Immature natural killer cell (primary cell): ENCODE data around the gene VAPA. TPM values are rescaled to one million over a fixed set of nuclear protein-coding genes. Genes with fewer than 3 reads are reported as not detected.
"Not testable (repeated sequence)": the region's sequence is repeated elsewhere in the genome, so short reads cannot be mapped to it uniquely, and the experiment has no call there.

Source experiments
- DNase-seq, 3 donors: peaks; one replicate each; pipeline ENCODE4 v3.0.0; 2022; ENCODE audit warnings: mixed read lengths in 1 of 3
- H3K27ac Mint-ChIP-seq, 6 donors: one replicate each; pipeline ENCODE4 v1.8.0; 2020; ENCODE audit warnings: mixed read lengths in 6 of 6, mild to moderate bottlenecking in 5 of 6, inconsistent platforms in 4 of 6, moderate library complexity in 3 of 6
- H3K27me3 Mint-ChIP-seq, 3 donors: one replicate each; pipeline ENCODE4 v1.8.0; 2020 to 2021; ENCODE audit warnings: low read depth in 3 of 3, mild to moderate bottlenecking in 3 of 3, mixed read lengths in 3 of 3, moderate library complexity in 3 of 3, inconsistent platforms in 1 of 3
- H3K36me3 Mint-ChIP-seq, 3 donors: one replicate each; pipeline ENCODE4 v1.8.0; 2020; ENCODE audit warnings: mixed read lengths in 3 of 3, inconsistent platforms in 2 of 3, mild to moderate bottlenecking in 2 of 3
- H3K4me1 Mint-ChIP-seq, 2 donors: one replicate each; pipeline ENCODE4 v1.8.0; 2020; ENCODE audit warnings: inconsistent platforms in 2 of 2, mild to moderate bottlenecking in 2 of 2, mixed read lengths in 2 of 2, moderate library complexity in 1 of 2
- H3K4me3 Mint-ChIP-seq, 5 donors: one replicate each; pipeline ENCODE4 v1.8.0; 2020; ENCODE audit warnings: mild to moderate bottlenecking in 5 of 5, mixed read lengths in 5 of 5, inconsistent platforms in 3 of 5, moderate library complexity in 3 of 5
- H3K9me3 Mint-ChIP-seq, 6 donors: one replicate each; pipeline ENCODE4 v1.8.0; 2020; ENCODE audit warnings: mild to moderate bottlenecking in 6 of 6, mixed read lengths in 6 of 6, inconsistent platforms in 4 of 6, moderate library complexity in 3 of 6
- polyA plus RNA-seq, 3 donors: library from polyadenylated mRNA; unstranded; fragments of 300-500 nt; fragmentation: Illumina TruSeq; gene quantifications; one replicate each; pipeline ENCODE4 v1.2.3, GENCODE V29; 2021

The VAPA gene
- polyA plus RNA-seq, 3 donors from 2014 or later = 187 to 252 (median 235) TPM

DNA sequence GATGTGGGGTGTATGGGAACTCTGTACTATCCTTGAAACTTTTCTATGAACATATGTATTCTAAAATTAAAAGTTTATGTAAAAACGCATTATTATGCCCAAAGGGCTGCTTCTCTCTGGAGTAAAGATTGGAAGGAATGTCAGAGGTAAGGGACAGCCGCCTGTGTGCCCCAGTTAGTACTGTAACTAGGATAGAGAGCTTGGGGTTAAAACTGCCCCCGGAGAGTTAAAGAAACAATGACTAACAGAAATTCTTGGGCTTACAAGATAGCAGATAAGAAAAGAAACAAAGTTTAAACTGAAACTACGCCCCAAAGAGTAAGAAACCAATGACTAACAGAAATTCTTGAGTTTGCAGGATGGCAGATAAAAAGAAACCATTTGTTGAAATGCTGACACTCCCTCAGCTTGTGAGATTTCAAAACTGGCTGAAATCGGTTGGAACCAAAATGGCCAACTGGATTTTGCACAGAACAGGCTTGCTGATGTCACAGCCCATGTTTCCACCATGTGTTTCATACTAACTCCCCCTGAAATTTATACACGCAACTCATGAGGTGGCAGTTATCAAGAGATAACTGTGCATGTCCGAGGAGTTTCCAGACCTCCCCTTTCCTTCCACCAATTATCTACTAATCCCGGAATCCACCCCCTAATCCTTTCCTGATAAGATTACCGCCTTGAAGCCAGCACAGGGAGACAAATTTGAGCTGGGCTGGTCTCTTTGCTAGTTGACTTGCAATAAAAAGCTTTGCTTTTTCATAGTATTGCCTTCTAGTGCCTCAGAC, 36.8 kb upstream of the VAPA start:
- Mint-ChIP-seq H3K27me3 (peaks cover 3 to 8% (median 3%) of the 10 kb centered on the region in 3 donors), H3K36me3 (no peaks in the 10 kb centered on the region), H3K27ac (no peak overlapping the region), H3K4me1 (no peaks in the 10 kb centered on the region), H3K9me3 (no peaks in the 10 kb centered on the region), H3K4me3 (no peak overlapping the region)
- no peak for DNase-seq

DNA sequence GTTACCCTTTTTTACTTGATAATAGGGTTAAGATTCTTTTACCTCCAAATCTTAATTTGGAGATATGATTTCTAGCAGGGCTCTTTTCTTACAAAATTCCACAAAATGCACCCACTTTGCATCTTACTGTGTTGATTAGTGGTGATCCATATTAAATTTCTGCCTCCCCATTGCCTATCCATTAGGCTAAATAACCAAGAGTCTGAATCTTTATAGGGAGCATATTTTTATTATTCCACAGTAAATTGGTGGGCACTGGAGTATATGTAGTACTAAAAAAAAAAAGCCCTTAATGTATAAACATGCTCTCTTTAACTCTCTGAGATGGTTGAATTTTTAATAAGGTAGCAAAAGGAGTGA, 36.2 kb upstream of the VAPA start:
- Mint-ChIP-seq H3K27ac (no peak overlapping the region), H3K4me3 (no peak overlapping the region), H3K4me1 (no peaks in the 10 kb centered on the region), H3K9me3 (no peaks in the 10 kb centered on the region), H3K36me3 (no peaks in the 10 kb centered on the region), H3K27me3 (peaks cover 3 to 8% (median 3%) of the 10 kb centered on the region in 3 donors)
- DNase-seq = no peak

DNA sequence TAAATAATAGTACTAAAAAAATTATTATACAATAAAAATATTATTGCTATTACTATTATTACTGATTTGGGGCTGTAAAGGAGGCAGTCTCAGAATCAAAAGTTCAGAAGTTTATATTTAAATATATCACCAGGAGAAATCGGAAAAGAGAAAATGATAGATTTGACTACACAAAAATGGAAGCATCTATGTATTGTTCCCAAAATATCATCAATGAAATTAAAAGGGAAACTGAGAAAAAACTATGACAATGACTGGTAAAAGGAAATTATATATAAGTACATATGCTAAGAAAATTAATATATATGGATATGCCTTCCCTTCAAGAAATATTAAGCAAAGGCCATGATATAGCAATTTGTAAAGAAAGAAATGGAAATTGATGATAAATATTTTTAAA, 35.7 kb upstream of the VAPA start:
- no peaks in the 10 kb centered on the region for H3K4me1 Mint-ChIP-seq
- no peak for DNase-seq
- no peak overlapping the region for H3K27ac Mint-ChIP-seq
- H3K27me3 Mint-ChIP-seq = peaks cover 2 to 7% (median 3%) of the 10 kb centered on the region in 3 donors
- H3K36me3 Mint-ChIP-seq = no peaks in the 10 kb centered on the region
- H3K4me3 Mint-ChIP-seq = no peak overlapping the region
- no peaks in the 10 kb centered on the region for H3K9me3 Mint-ChIP-seq

DNA sequence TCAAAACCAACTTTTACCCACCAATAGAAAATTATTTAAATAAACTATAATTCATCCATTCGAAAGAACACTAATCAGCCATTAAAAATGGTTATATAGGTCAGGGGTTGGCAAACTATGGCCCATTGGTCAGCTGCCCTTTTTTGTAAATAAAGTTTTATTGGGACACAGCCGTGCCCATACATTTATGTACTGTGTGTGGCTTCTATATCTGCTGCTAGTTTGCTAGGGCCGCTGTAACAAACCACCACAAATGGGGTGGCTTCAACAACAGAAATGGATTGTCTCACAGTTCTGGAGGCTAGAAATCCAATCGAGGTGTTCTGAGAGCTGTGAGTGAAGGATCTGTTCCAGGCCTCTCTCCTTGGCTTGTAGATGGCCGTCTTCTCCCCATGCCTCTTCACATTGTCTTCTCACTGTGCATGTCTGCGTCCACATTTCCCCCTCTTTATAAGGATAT, 35.0 kb upstream of the VAPA start:
- Mint-ChIP-seq H3K4me3 (no peak overlapping the region), H3K27ac (no peak overlapping the region), H3K9me3 (no peaks in the 10 kb centered on the region), H3K4me1 (no peaks in the 10 kb centered on the region), H3K36me3 (no peaks in the 10 kb centered on the region), H3K27me3 (peaks cover 0 to 6% (median 3%) of the 10 kb centered on the region in 3 donors)
- no peak for DNase-seq

DNA sequence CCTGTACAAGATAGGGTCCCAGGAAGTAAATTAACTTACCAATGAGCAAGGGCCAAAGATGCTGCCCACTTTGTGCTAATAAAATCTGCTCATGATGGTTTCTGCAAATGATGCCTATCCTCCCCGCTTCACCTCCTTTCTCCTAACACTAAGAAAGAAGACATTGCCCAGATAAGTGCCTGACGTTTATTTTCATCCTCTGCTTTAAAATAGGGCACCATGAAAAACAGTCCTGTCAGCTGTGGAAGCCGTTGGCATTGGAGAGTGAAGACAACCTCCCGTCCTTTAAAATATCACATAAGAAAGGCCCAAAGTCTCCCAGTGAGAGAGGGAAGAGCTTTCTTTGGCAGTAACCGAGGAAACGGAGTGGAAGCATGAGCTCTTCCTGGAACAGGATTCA, 29.7 kb upstream of the VAPA start:
- Mint-ChIP-seq H3K9me3 (no peaks in the 10 kb centered on the region), H3K4me1 (no peaks in the 10 kb centered on the region), H3K36me3 (no peaks in the 10 kb centered on the region), H3K27me3 (peaks cover 0 to 5% (median 0%) of the 10 kb centered on the region in 3 donors), H3K4me3 (no peak overlapping the region), H3K27ac (no peak overlapping the region)
- no peak for DNase-seq

DNA sequence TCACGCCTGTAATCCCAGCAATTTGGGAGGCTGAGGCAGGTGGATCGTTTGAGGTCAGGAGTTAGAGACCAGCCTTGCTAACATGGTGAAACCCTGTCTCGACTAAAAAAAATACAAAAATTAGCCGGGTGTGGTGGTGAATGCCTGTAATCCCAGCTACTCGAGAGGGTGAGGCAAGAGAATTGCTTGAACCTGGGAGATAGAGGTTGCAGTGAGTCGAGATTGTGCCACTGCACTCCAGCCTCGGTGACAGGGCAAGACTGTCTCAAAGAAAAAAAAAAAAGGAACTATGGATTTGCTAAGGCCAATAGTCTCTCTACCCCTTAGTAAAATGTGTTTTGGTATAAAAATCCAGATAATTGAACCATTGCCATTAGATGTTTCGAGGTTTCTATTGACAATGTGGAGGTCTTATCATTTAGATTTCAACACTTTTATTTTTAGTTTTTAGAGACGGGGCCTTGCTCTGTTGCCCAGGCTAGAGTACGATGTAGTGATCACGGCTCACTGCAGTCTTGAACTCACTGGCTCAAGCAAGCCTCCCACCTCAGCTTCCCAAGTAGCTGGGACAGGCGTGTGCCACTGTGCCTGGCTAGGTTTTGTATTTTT, 29.2 kb upstream of the VAPA start:
- no peak for DNase-seq
- H3K4me3 Mint-ChIP-seq = no peak overlapping the region
- H3K4me1 Mint-ChIP-seq = no peaks in the 10 kb centered on the region
- no peaks in the 10 kb centered on the region for H3K9me3 Mint-ChIP-seq
- H3K36me3 Mint-ChIP-seq = no peaks in the 10 kb centered on the region
- H3K27me3 Mint-ChIP-seq = peaks cover 0 to 3% (median 0%) of the 10 kb centered on the region in 3 donors
- H3K27ac Mint-ChIP-seq = no peak overlapping the region

DNA sequence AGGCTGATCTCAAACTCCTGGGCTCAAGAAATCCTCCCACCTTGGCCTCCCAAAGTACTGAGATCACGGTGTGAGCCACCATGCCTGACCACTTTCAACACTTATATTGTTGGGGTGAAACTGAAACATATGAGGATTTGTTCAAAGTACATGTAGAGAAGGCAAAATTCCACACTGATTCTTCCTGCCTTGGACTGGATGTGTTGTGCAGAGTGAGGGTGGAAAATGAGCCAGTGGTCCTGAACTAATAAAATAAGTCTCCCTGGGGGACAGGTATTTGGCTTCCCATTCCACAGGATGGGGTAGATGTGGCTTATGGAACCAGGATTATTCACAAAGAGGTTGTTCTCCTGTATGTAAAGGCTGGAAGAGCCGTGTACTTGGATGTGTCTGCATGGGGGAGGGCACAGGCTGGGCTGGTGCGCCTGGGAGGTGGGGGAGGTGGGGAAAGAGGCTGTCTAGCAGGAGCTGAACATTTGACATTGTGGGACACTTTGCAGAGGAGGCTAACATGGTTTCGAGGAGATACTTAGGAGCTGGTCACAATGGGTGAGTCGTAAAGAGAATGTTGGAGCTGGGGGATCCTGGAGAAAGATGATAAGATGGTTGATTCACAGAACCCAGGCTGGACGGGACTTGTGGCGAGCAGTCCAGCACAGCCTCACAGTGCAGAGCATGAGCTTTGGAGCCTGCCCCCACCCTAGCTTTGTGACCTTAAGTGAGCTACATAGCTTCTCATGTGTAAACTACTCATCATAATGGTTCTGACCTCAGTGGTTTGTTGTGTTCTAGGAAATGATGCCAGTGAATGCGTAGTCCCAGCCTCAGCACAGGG, 28.4 kb upstream of the VAPA start, which contains the start of gene TXNDC2:
TSS of gene TXNDC2 (plus strand) at position 804 of the 835 bp plus-strand sequence. CDS start 708 bp downstream, outside the sequence.
- H3K4me3 Mint-ChIP-seq = no peak within 1 kb of the TSS
- H3K27ac Mint-ChIP-seq = no peak within 1 kb of the TSS
- no peaks in the 10 kb centered on the region for H3K36me3 Mint-ChIP-seq
- DNase-seq = no peak
- H3K27me3 Mint-ChIP-seq = peaks cover 0 to 3% (median 3%) of the 10 kb centered on the region in 3 donors
- H3K9me3 Mint-ChIP-seq = no peaks in the 10 kb centered on the region
- H3K4me1 Mint-ChIP-seq = no peaks in the 10 kb centered on the region

DNA sequence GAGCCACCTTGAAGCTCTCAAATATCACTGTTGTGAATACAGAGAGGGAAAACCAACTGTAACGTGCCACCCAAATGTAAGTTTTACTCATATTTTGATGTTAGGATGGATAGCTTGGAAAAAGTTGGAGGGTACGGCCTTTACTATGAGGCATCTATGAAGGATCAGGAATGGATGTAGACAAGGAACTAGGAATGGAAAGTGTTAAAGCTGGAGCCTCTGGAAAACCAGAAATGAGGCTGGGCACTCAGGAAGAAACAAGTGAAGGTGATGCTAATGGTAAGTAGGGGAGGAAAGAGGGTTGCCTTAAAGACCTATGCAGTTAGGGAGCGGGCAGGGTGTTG, 27.8 kb upstream of the VAPA start:
- Mint-ChIP-seq H3K4me3 (no peak overlapping the region), H3K27me3 (peaks cover 0 to 3% (median 3%) of the 10 kb centered on the region in 3 donors)

DNA sequence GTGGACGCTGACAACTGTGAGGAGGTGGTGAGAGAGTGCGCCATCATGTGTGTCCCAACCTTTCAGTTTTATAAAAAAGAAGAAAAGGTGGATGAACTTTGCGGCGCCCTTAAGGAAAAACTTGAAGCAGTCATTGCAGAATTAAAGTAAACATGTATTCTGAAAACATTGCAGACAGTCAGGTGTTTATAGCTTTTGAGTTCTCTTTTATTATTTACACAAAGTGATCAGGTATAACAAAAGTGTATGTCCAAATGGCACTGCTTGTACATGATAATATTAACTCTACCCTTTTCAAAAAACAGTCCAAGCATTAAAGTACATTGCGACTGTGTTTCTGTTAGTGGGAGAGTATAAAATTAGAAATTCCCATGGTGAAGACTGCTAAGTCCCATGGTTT, 25.8 kb upstream of the VAPA start:
- Mint-ChIP-seq H3K9me3 (no peaks in the 10 kb centered on the region), H3K27me3 (peaks cover 0 to 3% (median 3%) of the 10 kb centered on the region in 3 donors), H3K27ac (no peak overlapping the region), H3K36me3 (no peaks in the 10 kb centered on the region), H3K4me3 (no peak overlapping the region), H3K4me1 (no peaks in the 10 kb centered on the region)
- no peak for DNase-seq

More for the DNA sequence above, 27.8 kb upstream of the VAPA start:
- no peaks in the 10 kb centered on the region for H3K9me3 Mint-ChIP-seq
- H3K27ac Mint-ChIP-seq = no peak overlapping the region
- no peaks in the 10 kb centered on the region for H3K4me1 Mint-ChIP-seq
- no peaks in the 10 kb centered on the region for H3K36me3 Mint-ChIP-seq
- no peak for DNase-seq

DNA sequence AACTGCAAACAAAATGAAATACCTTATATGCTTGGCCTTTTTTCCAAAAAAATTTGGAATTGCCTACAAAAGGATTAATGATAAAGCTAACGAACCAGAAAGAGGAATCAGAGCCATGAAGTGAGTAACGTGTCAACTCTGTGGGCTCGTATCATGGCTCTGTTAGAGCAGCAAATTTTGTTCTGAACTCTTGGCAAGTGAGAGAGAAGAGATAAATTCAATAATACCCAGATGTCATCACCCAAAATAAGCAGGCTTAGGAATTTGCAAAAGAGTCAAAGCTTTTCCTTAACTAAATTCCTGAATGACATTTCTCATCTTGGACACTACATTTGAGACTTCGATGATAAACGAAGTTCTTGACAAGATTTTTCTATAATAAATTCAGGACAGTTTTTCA, 23.6 kb upstream of the VAPA start:
- peaks cover 0 to 3% (median under 1%) of the 10 kb centered on the region in 3 donors for H3K27me3 Mint-ChIP-seq
- no peak for DNase-seq
- no peaks in the 10 kb centered on the region for H3K4me1 Mint-ChIP-seq
- no peaks in the 10 kb centered on the region for H3K9me3 Mint-ChIP-seq
- H3K4me3 Mint-ChIP-seq = no peak overlapping the region
- H3K27ac Mint-ChIP-seq = no peak overlapping the region
- H3K36me3 Mint-ChIP-seq = no peaks in the 10 kb centered on the region

DNA sequence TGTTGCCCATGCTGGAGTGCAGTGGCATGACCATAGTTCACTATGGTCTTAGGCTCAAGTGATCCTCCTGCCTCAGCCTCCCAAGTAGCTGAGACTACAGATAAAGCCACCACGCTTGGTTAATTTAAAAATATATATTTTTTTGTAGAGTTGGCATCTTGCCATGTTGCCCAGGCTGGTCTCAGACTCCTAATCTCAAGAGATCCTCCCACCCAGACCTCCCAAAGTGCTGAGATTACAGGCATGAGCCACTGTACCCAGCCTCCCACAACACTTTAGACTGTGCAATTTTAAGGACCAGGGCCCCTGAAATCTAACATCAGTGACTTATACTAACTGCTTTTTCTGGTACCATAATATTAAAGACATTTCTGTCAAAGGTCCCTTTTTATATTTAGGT, 22.9 kb upstream of the VAPA start:
- H3K27me3 Mint-ChIP-seq = peaks cover 0 to 3% (median 0%) of the 10 kb centered on the region in 3 donors
- no peaks in the 10 kb centered on the region for H3K4me1 Mint-ChIP-seq
- no peaks in the 10 kb centered on the region for H3K9me3 Mint-ChIP-seq
- H3K36me3 Mint-ChIP-seq = no peaks in the 10 kb centered on the region
- no peak overlapping the region for H3K4me3 Mint-ChIP-seq
- no peak overlapping the region for H3K27ac Mint-ChIP-seq
- no peak for DNase-seq

DNA sequence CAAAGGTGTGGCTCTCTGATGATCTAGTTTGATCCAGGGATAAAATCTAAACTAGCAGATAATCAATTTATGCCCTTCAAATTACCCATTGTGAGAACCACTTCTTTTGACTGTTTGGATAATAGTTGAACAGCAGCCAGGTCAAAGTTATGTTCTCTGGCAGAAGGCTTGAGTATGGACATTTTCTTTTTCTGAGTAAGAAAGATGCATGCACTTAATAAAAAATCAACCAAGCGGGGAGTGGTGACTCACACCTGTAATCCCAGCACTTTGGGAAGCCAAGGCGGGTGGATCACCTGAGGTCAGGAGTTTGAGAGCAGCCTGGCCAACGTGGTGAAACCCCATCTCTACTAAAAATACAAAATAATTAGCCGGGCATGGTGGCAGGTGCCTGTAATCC, 22.3 kb upstream of the VAPA start:
- not testable (repeated sequence) for H3K27ac Mint-ChIP-seq, H3K27me3 Mint-ChIP-seq, H3K4me3 Mint-ChIP-seq, H3K36me3 Mint-ChIP-seq, DNase-seq, H3K4me1 Mint-ChIP-seq, H3K9me3 Mint-ChIP-seq

DNA sequence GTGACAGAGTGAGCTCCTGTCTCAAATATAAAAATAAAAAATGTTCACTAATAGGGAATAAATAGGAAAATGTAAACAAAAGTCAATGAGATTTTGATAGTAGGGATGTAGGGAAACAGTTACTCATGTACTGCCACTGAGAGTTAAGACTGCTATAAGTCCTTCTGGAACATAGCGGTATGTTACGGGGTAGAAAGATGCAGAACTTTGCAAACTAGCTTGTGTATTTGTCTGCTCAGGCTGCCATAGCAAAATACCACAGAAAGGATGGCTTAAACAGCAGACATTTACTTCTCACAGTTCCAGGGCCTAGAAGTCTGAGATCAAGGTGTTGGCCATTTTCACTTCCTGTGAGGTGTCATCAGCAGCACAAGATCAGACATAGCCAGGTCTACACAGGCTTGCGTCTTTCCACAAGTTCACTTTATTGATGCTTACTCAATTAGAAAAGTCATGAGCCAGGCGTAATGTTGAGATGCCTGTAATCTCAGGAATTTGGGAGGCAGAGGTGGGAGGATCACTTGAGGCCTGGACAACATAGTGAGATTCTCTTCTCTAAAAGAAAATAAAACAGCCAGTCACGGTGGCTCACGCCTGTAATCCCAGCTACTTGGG, 19.3 kb upstream of the VAPA start:
- no peak overlapping the region for H3K27ac Mint-ChIP-seq
- no peaks in the 10 kb centered on the region for H3K9me3 Mint-ChIP-seq
- H3K36me3 Mint-ChIP-seq = no peaks in the 10 kb centered on the region
- peaks cover 0 to 3% (median 0%) of the 10 kb centered on the region in 3 donors for H3K27me3 Mint-ChIP-seq
- no peaks in the 10 kb centered on the region for H3K4me1 Mint-ChIP-seq
- no peak overlapping the region for H3K4me3 Mint-ChIP-seq
- DNase-seq = no peak

DNA sequence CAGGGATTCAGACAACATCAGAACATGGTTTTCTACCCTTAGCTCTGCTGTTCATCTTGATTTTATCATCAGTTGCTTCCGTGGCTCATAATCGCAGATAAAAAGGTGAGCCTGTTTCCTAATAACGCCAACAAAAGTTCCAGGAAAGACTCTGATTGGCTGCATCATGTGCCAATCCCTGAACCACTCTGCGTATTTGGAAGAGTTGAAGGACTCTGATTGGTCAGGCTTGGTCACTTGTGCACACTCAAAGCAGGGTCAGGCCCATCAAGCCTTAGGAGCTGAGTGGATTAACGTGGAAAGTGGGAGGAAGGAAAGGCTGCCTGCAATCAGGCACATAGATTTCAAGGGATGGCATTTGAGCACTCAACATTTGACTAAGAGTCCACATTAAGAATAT, 16.7 kb upstream of the VAPA start:
- H3K4me1 Mint-ChIP-seq = no peaks in the 10 kb centered on the region
- H3K4me3 Mint-ChIP-seq = no peak overlapping the region
- no peak for DNase-seq
- no peaks in the 10 kb centered on the region for H3K9me3 Mint-ChIP-seq
- no peaks in the 10 kb centered on the region for H3K36me3 Mint-ChIP-seq
- peaks cover 0 to 2% (median 2%) of the 10 kb centered on the region in 3 donors for H3K27me3 Mint-ChIP-seq
- H3K27ac Mint-ChIP-seq = no peak overlapping the region
